DMS53 treated with DMSO at 0.1 percent for 48 hours (cell line): ENCODE data around the gene RXRA.

Experiments
- DNase-seq: peaks from one replicate; lab custom pipeline; 2025; ENCODE audit not compliant: unreplicated experiment; lab: John Stamatoyannopoulos, UW

The RXRA gene

DNA sequence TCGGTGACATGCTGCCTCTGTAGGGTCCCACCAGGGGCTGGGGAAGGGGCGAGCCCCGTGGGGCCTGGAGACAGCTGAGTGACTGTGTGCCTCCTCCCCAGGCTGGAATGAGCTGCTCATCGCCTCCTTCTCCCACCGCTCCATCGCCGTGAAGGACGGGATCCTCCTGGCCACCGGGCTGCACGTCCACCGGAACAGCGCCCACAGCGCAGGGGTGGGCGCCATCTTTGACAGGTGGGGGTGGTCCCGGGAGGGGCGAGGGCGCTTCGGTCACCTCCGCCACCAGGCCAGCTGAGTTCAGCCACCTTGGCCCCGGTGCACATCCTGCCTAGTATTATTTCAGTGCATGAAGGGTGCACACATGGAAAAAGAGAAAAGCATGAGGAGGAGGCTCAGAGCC is 102.8 kb downstream of the RXRA start:
- DNase-seq = no peak

DNA sequence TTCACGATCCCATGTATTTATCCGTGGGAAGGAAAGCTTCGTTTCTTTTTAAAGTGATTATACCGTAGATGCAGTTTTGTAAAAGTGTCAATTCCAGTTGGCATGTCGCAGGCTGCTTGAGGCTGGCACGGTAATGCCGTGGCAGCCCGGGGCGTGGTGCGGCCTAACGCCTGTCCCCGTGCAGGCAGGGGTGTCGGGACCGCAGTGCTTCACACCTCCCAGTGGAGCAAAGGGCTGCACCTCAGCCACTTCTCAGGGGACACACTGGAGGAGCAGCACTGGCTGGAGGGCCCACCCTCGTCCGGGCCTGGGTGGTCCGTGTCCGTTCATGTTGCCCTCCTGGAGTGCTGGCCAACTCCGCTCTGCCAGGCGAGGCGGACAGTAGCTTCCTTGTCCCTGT is 103.2 kb downstream of the RXRA start:
- no peak for DNase-seq

- DNase-seq = no peak
These were observed 104.8 kb downstream of the RXRA start for GRCh38 chr9:134431095-134431494.

GRCh38 chr9:134431626-134432025 is 105.4 kb downstream of the RXRA start:
- no peak for DNase-seq

DNA sequence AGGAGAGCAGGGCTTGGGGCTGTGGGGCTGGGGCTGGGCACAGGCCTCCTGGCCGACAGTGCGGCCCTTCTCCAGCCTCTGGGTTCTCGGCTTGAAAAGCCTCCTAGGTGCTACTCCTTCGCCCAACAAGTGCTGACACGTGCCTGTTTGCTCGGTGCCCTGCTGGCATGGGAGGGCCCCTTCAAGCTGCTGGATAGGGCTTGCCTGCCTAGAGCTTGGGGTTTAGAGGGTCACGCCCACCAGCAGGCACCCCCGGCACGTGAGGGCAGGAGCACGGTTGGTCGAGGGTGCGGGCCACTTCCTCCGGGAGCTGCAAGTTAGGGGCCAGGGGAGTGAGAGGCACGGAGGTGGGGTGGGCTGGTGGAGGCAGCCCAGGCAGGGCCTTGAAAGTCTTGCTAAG is 106.2 kb downstream of the RXRA start:
- DNase-seq = no peak

- DNase-seq = no peak
These were observed 106.8 kb downstream of the RXRA start for GRCh38 chr9:134433101-134433500.

- no peak for DNase-seq
These were observed 107.9 kb downstream of the RXRA start for GRCh38 chr9:134433909-134434882.

DNA sequence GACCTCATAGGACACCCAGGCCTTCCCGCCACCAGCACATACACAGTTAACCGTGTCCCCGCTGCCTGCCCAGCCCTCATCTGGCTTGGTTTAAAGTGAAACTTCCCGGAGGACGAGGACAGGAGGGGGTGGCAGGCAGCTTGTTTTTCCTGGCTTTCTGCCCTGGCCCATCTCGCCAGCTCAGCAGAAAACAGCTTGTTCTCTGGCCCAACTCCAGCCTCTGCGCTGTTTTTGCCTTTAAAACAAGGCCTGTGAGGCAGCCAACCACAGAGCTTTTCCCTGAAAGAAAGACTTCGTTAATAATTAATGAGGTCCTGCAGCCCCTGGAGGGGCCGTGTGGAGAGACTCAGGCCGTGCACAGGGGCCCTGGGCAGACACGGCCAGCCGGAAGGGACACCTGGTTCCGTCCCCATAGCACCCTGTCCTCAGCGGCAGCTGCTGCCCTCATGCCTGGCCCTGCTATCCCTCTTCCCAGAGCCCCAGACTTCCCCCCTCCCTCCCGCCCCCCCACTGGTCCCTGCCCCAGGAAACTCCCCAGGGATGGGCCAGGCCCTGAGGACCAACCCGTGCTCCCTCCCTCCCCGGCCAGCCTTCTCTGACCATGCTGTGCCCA is 108.7 kb downstream of the RXRA start:
- peak; percentile 90 for DNase-seq

- no peak for DNase-seq
These were observed 109.5 kb downstream of the RXRA start for GRCh38 chr9:134435550-134436378.

DNA sequence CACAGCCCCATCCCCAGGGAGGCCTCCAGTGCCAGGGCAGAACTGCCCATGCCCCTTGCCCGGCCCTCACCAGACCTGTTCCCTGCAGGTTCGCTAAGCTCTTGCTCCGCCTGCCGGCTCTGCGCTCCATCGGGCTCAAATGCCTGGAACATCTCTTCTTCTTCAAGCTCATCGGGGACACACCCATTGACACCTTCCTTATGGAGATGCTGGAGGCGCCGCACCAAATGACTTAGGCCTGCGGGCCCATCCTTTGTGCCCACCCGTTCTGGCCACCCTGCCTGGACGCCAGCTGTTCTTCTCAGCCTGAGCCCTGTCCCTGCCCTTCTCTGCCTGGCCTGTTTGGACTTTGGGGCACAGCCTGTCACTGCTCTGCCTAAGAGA is 110.1 kb downstream of the RXRA start:
- DNase-seq = no peak

DNA sequence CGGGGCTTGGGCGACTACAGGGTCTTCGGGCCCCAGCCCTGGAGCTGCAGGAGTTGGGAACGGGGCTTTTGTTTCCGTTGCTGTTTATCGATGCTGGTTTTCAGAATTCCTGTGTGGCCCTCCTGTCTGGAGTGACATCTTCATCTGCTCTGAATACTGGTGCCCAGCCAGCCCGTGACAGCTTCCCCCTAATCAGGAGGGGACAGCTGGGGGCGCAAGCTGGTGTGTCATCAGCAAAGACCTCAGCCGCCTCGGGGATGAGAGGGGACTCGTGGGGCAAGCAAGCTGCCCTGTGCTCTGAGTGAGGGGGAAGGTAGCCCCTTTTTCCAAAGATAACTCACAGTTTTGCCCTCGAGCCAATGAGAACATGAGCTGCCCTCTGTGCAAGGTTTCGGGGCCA is 110.7 kb downstream of the RXRA start:
- no peak for DNase-seq

DNA sequence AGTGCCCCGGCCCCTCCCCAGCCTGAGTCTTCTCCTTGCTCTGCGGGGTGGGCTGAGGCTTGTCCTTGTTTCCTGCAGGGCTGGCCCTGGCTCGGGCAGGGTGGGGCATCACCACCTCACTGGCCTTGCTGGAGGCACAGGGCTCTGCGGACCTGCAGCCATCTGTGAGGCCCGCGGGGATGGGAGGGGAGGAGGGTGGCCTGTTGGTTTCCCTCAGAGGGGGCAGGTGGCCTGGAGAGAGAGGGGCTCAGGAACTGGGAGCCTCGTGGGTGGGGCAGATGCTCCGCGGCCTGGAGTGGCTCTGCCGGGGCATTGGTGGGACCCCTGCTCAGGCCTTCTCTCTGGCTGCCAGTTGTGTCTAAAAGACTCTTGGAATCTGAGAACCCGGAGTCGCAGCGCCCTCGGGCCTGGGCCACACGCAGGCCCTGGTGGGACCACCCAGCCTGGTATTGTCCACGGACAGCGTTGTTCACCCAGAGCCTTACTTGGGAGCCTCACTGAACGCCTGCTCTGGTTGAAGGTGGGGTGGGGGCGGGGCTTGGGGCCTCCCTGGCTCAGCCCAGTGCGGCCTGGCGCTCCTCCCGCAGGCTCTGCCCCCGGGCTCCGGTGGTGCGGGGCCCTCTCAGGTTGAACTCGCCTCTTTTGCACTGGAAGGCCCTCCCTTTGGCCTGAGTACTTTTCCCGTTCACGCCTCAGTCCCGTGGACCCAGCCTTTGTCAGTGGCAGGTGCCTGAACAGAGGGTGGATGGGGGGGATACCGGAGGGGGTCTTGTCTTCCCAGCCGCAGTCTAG is 111.3 kb downstream of the RXRA start:
- DNase-seq = no peak

GRCh38 chr9:134438195-134438788 is 112.0 kb downstream of the RXRA start:
- DNase-seq = no peak

DNA sequence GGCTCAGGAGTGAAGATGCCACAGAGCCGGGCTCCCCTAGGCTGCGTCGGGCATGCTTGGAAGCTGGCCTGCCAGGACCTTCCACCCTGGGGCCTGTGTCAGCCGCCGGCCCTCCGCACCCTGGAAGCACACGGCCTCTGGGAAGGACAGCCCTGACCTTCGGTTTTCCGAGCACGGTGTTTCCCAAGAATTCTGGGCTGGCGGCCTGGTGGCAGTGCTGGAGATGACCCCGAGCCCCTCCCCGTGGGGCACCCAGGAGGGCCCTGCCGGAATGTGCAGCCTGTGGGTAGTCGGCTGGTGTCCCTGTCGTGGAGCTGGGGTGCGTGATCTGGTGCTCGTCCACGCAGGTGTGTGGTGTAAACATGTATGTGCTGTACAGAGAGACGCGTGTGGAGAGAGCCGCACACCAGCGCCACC is 113.1 kb downstream of the RXRA start:
- no peak for DNase-seq

- DNase-seq = no peak
These were observed 114.5 kb downstream of the RXRA start for GRCh38 chr9:134440636-134441226.

DNA sequence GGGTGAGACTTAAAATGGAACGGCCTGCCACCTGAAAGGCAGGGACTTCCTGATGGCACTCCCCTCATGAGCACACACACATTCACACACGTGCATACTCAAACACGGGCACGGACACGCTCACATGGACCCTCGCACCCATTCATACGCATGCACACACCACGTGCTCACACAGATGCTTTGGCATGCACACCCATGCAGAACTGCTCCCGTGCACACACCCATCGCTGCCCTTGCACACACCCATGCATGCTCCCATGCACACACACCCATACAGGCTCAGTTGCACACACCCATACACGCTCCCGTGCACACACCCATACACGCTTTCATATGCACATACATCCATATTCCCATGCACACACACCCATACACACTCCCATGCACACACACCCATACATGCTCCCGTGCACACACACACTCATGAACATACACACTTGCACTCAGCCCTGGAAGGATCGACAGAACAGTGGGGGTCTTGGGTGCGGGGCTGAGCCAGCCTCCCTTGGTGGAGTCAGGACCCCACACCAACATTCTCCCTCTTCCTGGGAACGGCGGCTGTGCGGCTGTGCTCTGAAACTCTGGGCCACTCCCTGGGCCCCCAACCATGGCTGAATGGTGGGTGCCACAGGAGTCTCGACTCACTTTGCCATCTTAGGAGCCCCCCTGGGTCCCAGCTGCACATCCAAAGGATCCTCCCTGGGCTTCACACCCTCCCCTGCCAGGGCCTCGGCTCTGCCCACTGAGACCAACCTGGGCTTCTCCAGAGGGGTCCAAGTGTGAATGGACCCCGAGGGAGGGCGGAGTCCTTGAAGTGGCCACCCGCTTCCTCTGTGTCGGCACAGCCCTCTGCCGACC is 115.2 kb downstream of the RXRA start:
- no peak for DNase-seq

- no peak for DNase-seq
These were observed 115.8 kb downstream of the RXRA start for GRCh38 chr9:134442085-134442474.

- DNase-seq = no peak
These were observed 116.4 kb downstream of the RXRA start for GRCh38 chr9:134442486-134443173.
